Measurements from ENCODE around the gene CD163L1. TPM values are rescaled to one million over a fixed set of nuclear protein-coding genes. Genes with fewer than 3 reads are reported as not detected.

Gene CD163L1
- total RNA-seq, 1 donor from 2014 or later, result 12.0 TPM

GRCh38 chr12:7431993-7432685 lies 11.8 kb downstream of the CD163L1 start:
- ATAC-seq, result no peak
- intact Hi-C loops (cut with DNase I), result no loop called here
- DNase-seq (ENCODE audit: low spot score), result no peak

GRCh38 chr12:7411343-7411742 lies 32.6 kb downstream of the CD163L1 start:
- ATAC-seq, result no peak
- intact Hi-C loops (cut with DNase I), result no loop called here
- DNase-seq (ENCODE audit: low spot score), result no peak

- ATAC-seq (no peak), DNase-seq (ENCODE audit: low spot score) (no peak)
- intact Hi-C loops (cut with DNase I), result no loop called here
These were observed 39.7 kb downstream of the CD163L1 start for GRCh38 chr12:7404275-7404674.

GRCh38 chr12:7403466-7403865 lies 40.5 kb downstream of the CD163L1 start:
- intact Hi-C loops (cut with DNase I), result no loop called here
- no peak for DNase-seq (ENCODE audit: low spot score)

GRCh38 chr12:7399089-7399488 lies 44.9 kb downstream of the CD163L1 start:
- DNase-seq (ENCODE audit: low spot score) (no peak), ATAC-seq (no peak)
- intact Hi-C loops (cut with DNase I), result no loop called here

More at GRCh38 chr12:7403466-7403865, 40.5 kb downstream of the CD163L1 start:
- ATAC-seq, result peak; percentile 15

- intact Hi-C loops (cut with DNase I), result no loop called here
- DNase-seq (ENCODE audit: low spot score), result no peak
- ATAC-seq, result no peak
These were observed 47.5 kb downstream of the CD163L1 start for GRCh38 chr12:7396418-7396817.

- no peak for ATAC-seq
- intact Hi-C loops (cut with DNase I), result no loop called here
- no peak for DNase-seq (ENCODE audit: low spot score)
These were observed 48.0 kb downstream of the CD163L1 start for GRCh38 chr12:7395950-7396349.

- DNase-seq (ENCODE audit: low spot score) (no peak), ATAC-seq (no peak)
- intact Hi-C loops (cut with DNase I), result no loop called here
These were observed 56.7 kb downstream of the CD163L1 start for GRCh38 chr12:7387289-7387688.

- intact Hi-C loops (cut with DNase I), result no loop called here
- ATAC-seq, result no peak
- no peak for DNase-seq (ENCODE audit: low spot score)
These were observed 60.8 kb downstream of the CD163L1 start for GRCh38 chr12:7383157-7383556.

- intact Hi-C loops (cut with DNase I), result no loop called here
- ATAC-seq (no peak), DNase-seq (ENCODE audit: low spot score) (no peak)
These were observed 67.8 kb downstream of the CD163L1 start for GRCh38 chr12:7376196-7376595.

- DNase-seq (ENCODE audit: low spot score) (no peak), ATAC-seq (no peak)
- intact Hi-C loops (cut with DNase I), result no loop called here
These were observed 68.8 kb downstream of the CD163L1 start for GRCh38 chr12:7375145-7375543.

- ATAC-seq, result no peak
- DNase-seq (ENCODE audit: low spot score), result no peak
- intact Hi-C loops (cut with DNase I), result no loop called here
These were observed 69.4 kb downstream of the CD163L1 start for GRCh38 chr12:7374423-7375144.

- no peak for ATAC-seq
- intact Hi-C loops (cut with DNase I), result no loop called here
- no peak for DNase-seq (ENCODE audit: low spot score)
These were observed 70.7 kb downstream of the CD163L1 start for GRCh38 chr12:7373226-7373625.

GRCh38 chr12:7369274-7369729 lies 74.7 kb downstream of the CD163L1 start:
- peak; percentile 49 for ATAC-seq
- no peak for DNase-seq (ENCODE audit: low spot score)
- intact Hi-C loops (cut with DNase I), result no loop called here

- intact Hi-C loops (cut with DNase I), result no loop called here
- ATAC-seq (no peak), DNase-seq (ENCODE audit: low spot score) (no peak)
These were observed 81.2 kb downstream of the CD163L1 start for GRCh38 chr12:7362734-7363133.

- intact Hi-C loops (cut with DNase I), result no loop called here
These were observed 82.7 kb downstream of the CD163L1 start for GRCh38 chr12:7361265-7361664.

GRCh38 chr12:7354529-7354928 lies 89.4 kb downstream of the CD163L1 start:
- ATAC-seq (peak; percentile 17), DNase-seq (ENCODE audit: low spot score) (no peak)
- intact Hi-C loops (cut with DNase I), result no loop called here

More at GRCh38 chr12:7361265-7361664, 82.7 kb downstream of the CD163L1 start:
- no peak for DNase-seq (ENCODE audit: low spot score)
- ATAC-seq, result no peak

GRCh38 chr12:7352661-7353060 lies 91.3 kb downstream of the CD163L1 start:
- no peak for DNase-seq (ENCODE audit: low spot score)
- ATAC-seq, result no peak
- intact Hi-C loops (cut with DNase I), result no loop called here

GRCh38 chr12:7351177-7351576 lies 92.8 kb downstream of the CD163L1 start:
- intact Hi-C loops (cut with DNase I), result no loop called here
- no peak for ATAC-seq
- no peak for DNase-seq (ENCODE audit: low spot score)

GRCh38 chr12:7349418-7349817 lies 94.5 kb downstream of the CD163L1 start:
- intact Hi-C loops (cut with DNase I), result no loop called here
- ATAC-seq (no peak), DNase-seq (ENCODE audit: low spot score) (no peak)
